Esophagus muscularis mucosa (tissue), 4 donors: ENCODE data around the gene UBE2J2. TPM values are rescaled to one million over a fixed set of nuclear protein-coding genes. Genes with fewer than 3 reads are reported as not detected.

Experiments
- DNase-seq: peaks from one replicate; pipeline ENCODE4 v3.0.0-alpha.2; 2017; ENCODE audit errors: extremely low spot score
- H3K27ac ChIP-seq, 4 donors: fragments of 200-600 bp; sonication (generic); replicated peaks in 1 of 4; 1 replicate in 3 of 4; 2 replicates in 1 of 4; pipeline ENCODE4 v1.5.1; 2016 to 2019; ENCODE audit warnings: mild to moderate bottlenecking in 1 of 4
- H3K27me3 ChIP-seq, 4 donors: fragments of 200-600 bp; sonication (generic); one replicate each; pipeline versions ENCODE4 v1.5.1 to v1.6.0; 2016 to 2019
- H3K36me3 ChIP-seq, 4 donors: fragments of 200-600 bp; sonication (generic); one replicate each; pipeline ENCODE4 v1.5.1; 2016 to 2019
- H3K4me1 ChIP-seq, 4 donors: fragments of 200-600 bp; sonication (generic); one replicate each; pipeline ENCODE4 v1.5.1; 2016 to 2019
- H3K4me3 ChIP-seq, 4 donors: fragments of 200-600 bp; sonication (generic); 1 replicate in 2 of 4; 2 replicates in 2 of 4; pipeline ENCODE4 v1.5.1; 2016 to 2019; ENCODE audit warnings: mild to moderate bottlenecking in 4 of 4, moderate library complexity in 1 of 4
- H3K9me3 ChIP-seq, 4 donors: fragments of 200-600 bp; sonication (generic); 1 replicate in 3 of 4; 2 replicates in 1 of 4; pipeline ENCODE4 v1.5.1; 2016 to 2019
- EP300 ChIP-seq: sonication (generic); formaldehyde crosslinking; IDR thresholded peaks from one replicate; pipeline ENCODE4 v1.6.1; 2017; ENCODE audit warnings: antibody characterized with exemption
- POLR2A ChIP-seq: fragments of 450-650 bp; IDR thresholded peaks from one replicate; pipeline ENCODE4 v1.6.1; 2017; ENCODE audit warnings: antibody characterized with exemption, moderate library complexity, mild to moderate bottlenecking, low read depth
- POLR2AphosphoS5 ChIP-seq, 2 donors: sonication (generic); formaldehyde crosslinking; IDR thresholded peaks; one replicate each; pipeline ENCODE4 v1.6.1; 2017; ENCODE audit warnings: antibody characterized with exemption in 2 of 2
- WGBS: methylation state at CpG from one replicate; pipeline ENCODE4 v1.1.5; 2018; 5-methylcytosine and 5-hydroxymethylcytosine counted together
- intact Hi-C: fragments of 100-400 bp; cut with DNase I; formaldehyde crosslinking; loops from one replicate; pipeline ENCODE4 v1.15.1; 2023
- small RNA-seq, 3 donors: library from RNA; depleted of rRNA; stranded (forward); fragments of <200 nt; gene quantifications; one replicate each; pipeline ENCODE3, GENCODE V24; 2016
- total RNA-seq, 4 donors: library from RNA; depleted of rRNA; stranded (reverse); fragments of >200 nt; gene quantifications; one replicate each; pipeline versions ENCODE4 v1.1.0 to v1.2.1, GENCODE V29; 2016
- TF ChIP-seq, protein P1 (sequence below), 3 experiments: fragments of 200-600 bp in 2 of 3; fragments of 450-650 bp in 1 of 3; sonication (generic) in 2 of 3; IDR thresholded peaks; one replicate each; pipeline ENCODE4 v1.5.1; 2017 to 2019; ENCODE audit warnings: antibody characterized with exemption in 3 of 3, mild to moderate bottlenecking in 2 of 3, moderate library complexity in 1 of 3

The UBE2J2 gene
- total RNA-seq, 4 donors from 2014 or later: 34.9 to 61.4 (median 49.5) TPM

DNA sequence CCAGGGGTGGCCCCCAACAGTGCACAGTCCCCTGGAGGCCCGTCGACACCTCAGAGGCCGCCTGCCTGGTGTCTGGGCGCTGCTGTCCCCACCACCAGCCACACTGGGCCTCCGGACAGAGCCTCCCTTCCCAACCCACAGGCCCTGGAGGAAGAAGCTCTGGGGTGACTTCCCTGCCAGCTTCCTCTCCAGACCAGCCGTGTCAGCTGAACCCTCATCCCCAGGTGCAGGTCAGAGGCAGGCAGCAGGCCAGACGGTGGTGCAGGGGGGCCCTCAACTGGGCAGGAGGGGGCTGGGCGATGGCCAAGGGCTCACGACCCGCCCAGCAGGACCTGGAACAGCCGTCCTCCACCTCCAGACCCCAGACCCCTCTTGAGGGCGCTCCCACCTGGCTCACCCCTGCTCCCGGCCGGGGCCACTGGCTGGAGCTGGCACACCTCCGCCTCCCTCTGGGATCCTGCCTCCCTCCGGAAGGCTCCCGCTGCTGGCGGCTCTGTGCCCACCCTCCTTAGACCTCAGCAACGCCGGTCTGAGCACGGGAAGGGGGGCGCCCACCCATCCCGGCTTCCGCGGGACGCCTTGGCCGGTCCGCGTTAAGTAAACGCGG lies 67.8 kb downstream of the UBE2J2 start:
- Histone ChIP-seq H3K27me3 (peaks cover 0 to 80% (median 25%) of the 10 kb centered on the region in 4 donors), H3K36me3 (no peaks in the 10 kb centered on the region), H3K4me3 (peak overlapping the region; percentile 23 to 46 (median 32))

DNA sequence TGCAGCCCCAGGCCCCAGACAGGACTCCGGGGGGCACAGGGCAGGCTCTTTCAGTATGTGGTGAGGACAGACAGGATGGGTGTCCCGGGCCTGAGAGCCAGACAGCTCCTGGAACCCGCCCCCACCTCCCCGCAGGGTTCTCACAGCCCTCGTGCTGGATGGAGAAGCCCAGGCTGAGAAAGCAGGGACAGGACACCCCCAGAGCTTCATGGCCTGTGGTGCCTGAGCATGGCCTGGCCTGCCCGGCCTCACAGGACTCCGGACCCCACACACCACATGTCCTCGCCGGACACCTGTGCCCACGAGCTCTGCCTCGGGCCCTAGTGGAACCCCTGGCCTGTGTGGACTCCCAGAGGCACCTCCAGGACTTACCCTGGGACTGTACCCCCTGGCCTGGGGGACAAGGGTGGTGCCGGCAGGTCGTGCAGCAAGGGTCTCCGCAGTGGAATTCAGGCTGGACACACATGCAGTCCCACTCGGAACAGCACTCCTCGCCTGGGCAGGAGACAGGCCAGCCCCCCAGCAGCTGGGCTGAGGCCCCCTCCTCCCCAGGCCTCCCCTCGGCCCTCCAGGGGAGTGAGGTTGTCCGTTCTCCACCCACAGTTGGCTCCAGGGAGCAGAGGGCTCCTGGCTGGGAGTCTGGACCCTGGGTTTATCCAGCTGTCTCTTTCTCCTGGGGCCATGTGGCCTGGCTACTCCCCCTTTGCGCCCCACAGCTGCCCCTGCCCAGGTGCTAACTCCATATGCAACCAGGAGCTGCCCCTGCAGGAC lies 68.5 kb downstream of the UBE2J2 start:
- Histone ChIP-seq H3K4me1 (peaks cover 9 to 52% (median 44%) of the 10 kb centered on the region in 4 donors), H3K36me3 (no peaks in the 10 kb centered on the region), H3K4me3 (no peak overlapping the region), H3K27ac (no peak overlapping the region), H3K27me3 (peaks cover 0 to 86% (median 26%) of the 10 kb centered on the region in 4 donors), H3K9me3 (no peaks in the 10 kb centered on the region)
- WGBS: 84% methylated on average over 5 of the region's 19 CpGs
- intact Hi-C loops: no loop called here
- no peak for DNase-seq
- no peak for TF ChIP-seq POLR2A
- TF ChIP-seq, protein P1, sequence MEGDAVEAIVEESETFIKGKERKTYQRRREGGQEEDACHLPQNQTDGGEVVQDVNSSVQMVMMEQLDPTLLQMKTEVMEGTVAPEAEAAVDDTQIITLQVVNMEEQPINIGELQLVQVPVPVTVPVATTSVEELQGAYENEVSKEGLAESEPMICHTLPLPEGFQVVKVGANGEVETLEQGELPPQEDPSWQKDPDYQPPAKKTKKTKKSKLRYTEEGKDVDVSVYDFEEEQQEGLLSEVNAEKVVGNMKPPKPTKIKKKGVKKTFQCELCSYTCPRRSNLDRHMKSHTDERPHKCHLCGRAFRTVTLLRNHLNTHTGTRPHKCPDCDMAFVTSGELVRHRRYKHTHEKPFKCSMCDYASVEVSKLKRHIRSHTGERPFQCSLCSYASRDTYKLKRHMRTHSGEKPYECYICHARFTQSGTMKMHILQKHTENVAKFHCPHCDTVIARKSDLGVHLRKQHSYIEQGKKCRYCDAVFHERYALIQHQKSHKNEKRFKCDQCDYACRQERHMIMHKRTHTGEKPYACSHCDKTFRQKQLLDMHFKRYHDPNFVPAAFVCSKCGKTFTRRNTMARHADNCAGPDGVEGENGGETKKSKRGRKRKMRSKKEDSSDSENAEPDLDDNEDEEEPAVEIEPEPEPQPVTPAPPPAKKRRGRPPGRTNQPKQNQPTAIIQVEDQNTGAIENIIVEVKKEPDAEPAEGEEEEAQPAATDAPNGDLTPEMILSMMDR (IDR thresholded peaks at IDR 0.05): no peak
- no peak for TF ChIP-seq EP300
- no peak for TF ChIP-seq POLR2AphosphoS5 (IDR thresholded peaks at IDR 0.05)

More for the DNA sequence above, 67.8 kb downstream of the UBE2J2 start:
- peaks cover 9 to 45% (median 39%) of the 10 kb centered on the region in 4 donors for H3K4me1 ChIP-seq
- TF ChIP-seq EP300: no peak
- 27% methylated on average over 22 of the region's 31 CpGs for WGBS
- DNase-seq: no peak
- intact Hi-C loops: no loop called here
- H3K27ac ChIP-seq: no peak overlapping the region
- H3K9me3 ChIP-seq: no peaks in the 10 kb centered on the region

DNA sequence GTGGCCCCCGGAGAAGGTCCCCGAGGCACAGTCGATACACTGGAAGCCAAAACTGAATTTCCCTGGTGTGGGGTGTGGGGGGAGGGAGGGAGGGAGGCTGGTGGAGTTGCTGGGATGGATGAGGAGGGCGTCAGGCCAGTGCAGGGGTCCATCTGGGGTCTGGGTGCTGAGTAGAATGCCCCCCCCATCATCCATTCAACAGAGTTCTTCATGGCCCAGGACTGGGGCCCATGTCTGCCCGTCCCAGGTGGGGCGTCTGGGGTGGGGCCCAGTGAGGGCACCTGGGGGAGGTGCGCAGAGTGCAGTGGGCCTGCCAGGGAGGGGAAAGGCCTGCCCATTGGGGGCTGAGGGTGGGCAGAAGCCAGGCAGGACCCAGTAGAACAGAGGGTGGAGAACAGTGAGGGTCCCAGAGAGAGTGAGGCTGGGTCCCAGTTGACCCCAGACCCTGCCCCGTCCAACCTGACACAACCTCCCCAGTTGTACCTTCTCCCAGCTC lies 69.2 kb downstream of the UBE2J2 start:
- Histone ChIP-seq H3K4me1 (peaks cover 9 to 53% (median 44%) of the 10 kb centered on the region in 4 donors), H3K27me3 (peaks cover 0 to 90% (median 26%) of the 10 kb centered on the region in 4 donors), H3K4me3 (no peak overlapping the region), H3K27ac (no peak overlapping the region), H3K36me3 (no peaks in the 10 kb centered on the region), H3K9me3 (no peaks in the 10 kb centered on the region)
- DNase-seq: no peak
- no peak for TF ChIP-seq POLR2AphosphoS5 (IDR thresholded peaks at IDR 0.05)
- TF ChIP-seq, protein P1 (IDR thresholded peaks at IDR 0.05): no peak
- no peak for TF ChIP-seq EP300
- no peak for TF ChIP-seq POLR2A
- 92% methylated on average over 8 of the region's 8 CpGs for WGBS
- intact Hi-C loops: no loop called here

Small RNA genes lying within 50 kb of the gene (small RNA-seq; reads per million reads assigned to genes)
- gene MIR6726: 0 to 0.51 (median 0.33) reads per million in 3 donors

Other genes with a start within 250 kb of the UBE2J2 start
- gene RNF223, start 199.5 kb downstream of the UBE2J2 start, total RNA-seq: not detected
- 10 to 100 TPM in 1 of 4 donors, 1 to 10 TPM in 3; 4.2 to 11.9 (median 8.5) TPM for gene C1orf159, start 157.8 kb downstream of the UBE2J2 start, total RNA-seq
- gene TTLL10, start 100.0 kb downstream of the UBE2J2 start, total RNA-seq: under 1 TPM in 1 of 4 donors, not detected in 3; 0.17 TPM
- gene TNFRSF18, start 67.3 kb downstream of the UBE2J2 start, total RNA-seq: under 1 TPM in 2 of 4 donors, not detected in 2; 0.29 to 0.66 TPM
- gene TNFRSF4, start 59.7 kb downstream of the UBE2J2 start, total RNA-seq: 1 to 10 TPM in 2 of 4 donors, under 1 TPM in 2; 0.50 to 2.1 (median 0.93) TPM
- 100 to 1,000 TPM in 3 of 4 donors, 10 to 100 TPM in 1; 88.5 to 125 (median 107) TPM for gene SDF4, start 41.9 kb downstream of the UBE2J2 start, total RNA-seq
- gene B3GALT6, start 41.6 kb downstream of the UBE2J2 start, total RNA-seq: 10 to 100 TPM; 10.4 to 24.6 (median 21.0) TPM
- under 1 TPM in 2 of 4 donors, not detected in 2; 0.33 to 0.52 TPM for gene C1QTNF12, start 27.1 kb downstream of the UBE2J2 start, total RNA-seq
- 1 to 10 TPM in 3 of 4 donors, under 1 TPM in 1; 0.83 to 4.1 (median 1.9) TPM for gene SCNN1D, start 6.6 kb upstream of the UBE2J2 start, total RNA-seq
- 10 to 100 TPM; 34.8 to 63.2 (median 47.4) TPM for gene ACAP3, start 34.1 kb upstream of the UBE2J2 start, total RNA-seq
- 10 to 100 TPM; 10.3 to 24.7 (median 21.7) TPM for gene PUSL1, start 34.7 kb upstream of the UBE2J2 start, total RNA-seq
- 100 to 1,000 TPM in 1 of 4 donors, 10 to 100 TPM in 3; 75.9 to 121 (median 87.8) TPM for gene INTS11, start 50.8 kb upstream of the UBE2J2 start, total RNA-seq
- 10 to 100 TPM; 15.4 to 44.9 (median 31.5) TPM for gene CPTP, start 50.9 kb upstream of the UBE2J2 start, total RNA-seq
- under 1 TPM in 2 of 4 donors, not detected in 2; 0.17 to 0.32 TPM for gene TAS1R3, start 57.4 kb upstream of the UBE2J2 start, total RNA-seq
- gene DVL1, start 75.6 kb upstream of the UBE2J2 start, total RNA-seq: 100 to 1,000 TPM in 2 of 4 donors, 10 to 100 TPM in 2; 66.9 to 141 (median 114) TPM
- 100 to 1,000 TPM in 2 of 4 donors, 10 to 100 TPM in 2; 68.5 to 129 (median 87.2) TPM for gene MXRA8, start 84.7 kb upstream of the UBE2J2 start, total RNA-seq
- gene AURKAIP1, start 101.4 kb upstream of the UBE2J2 start, total RNA-seq: 100 to 1,000 TPM in 3 of 4 donors, 10 to 100 TPM in 1; 98.4 to 152 (median 117) TPM
- 100 to 1,000 TPM in 2 of 4 donors, 10 to 100 TPM in 2; 73.4 to 136 (median 108) TPM for gene CCNL2, start 125.5 kb upstream of the UBE2J2 start, total RNA-seq
- 100 to 1,000 TPM; 144 to 175 (median 155) TPM for gene MRPL20, start 133.4 kb upstream of the UBE2J2 start, total RNA-seq
- gene ANKRD65, start 147.4 kb upstream of the UBE2J2 start, total RNA-seq: 10 to 100 TPM in 2 of 4 donors, 1 to 10 TPM in 2; 8.1 to 19.2 (median 9.8) TPM
- gene VWA1, start 161.8 kb upstream of the UBE2J2 start, total RNA-seq: 100 to 1,000 TPM in 2 of 4 donors, 10 to 100 TPM in 2; 99.7 to 168 (median 116) TPM
- gene ATAD3C, start 175.8 kb upstream of the UBE2J2 start, total RNA-seq: 1 to 10 TPM in 1 of 4 donors, under 1 TPM in 3; 0.32 to 2.4 (median 0.58) TPM
- 10 to 100 TPM in 2 of 4 donors, 1 to 10 TPM in 2; 9.7 to 14.9 (median 10.0) TPM for gene ATAD3B, start 197.9 kb upstream of the UBE2J2 start, total RNA-seq
- gene ATAD3A, start 238.3 kb upstream of the UBE2J2 start, total RNA-seq: 10 to 100 TPM; 18.3 to 29.3 (median 25.2) TPM